Stimulated activated CD8-positive, alpha-beta memory T cell treated with anti-CD3 and anti-CD28 coated beads, Interleukin-4, amount 100 ng/mL, for 24 hours (primary cell): ENCODE results near the gene RAP1GDS1.
A peak's percentile ranks its signal among the peaks of the same experiment; 100 is the strongest.
"Not testable (repeated sequence)": the region's sequence is repeated elsewhere in the genome, so short reads cannot be mapped to it uniquely, and the experiment has no call there.

Experiments used
- DNase-seq: peaks from one replicate; pipeline ENCODE4 v3.0.0-alpha.2; 2020; ENCODE audit warnings: low read depth

RAP1GDS1 gene

GRCh38 chr4:98433691-98434090, 172.5 kb downstream of the RAP1GDS1 start:
- DNase-seq: no peak

GRCh38 chr4:98434816-98435215, 173.6 kb downstream of the RAP1GDS1 start:
- no peak for DNase-seq

- no peak for DNase-seq
These were observed 183.2 kb downstream of the RAP1GDS1 start for GRCh38 chr4:98444371-98444770.

GRCh38 chr4:98446499-98447375, 185.6 kb downstream of the RAP1GDS1 start:
- peak; percentile 45 for DNase-seq

GRCh38 chr4:98447648-98448047, 186.5 kb downstream of the RAP1GDS1 start:
- no peak for DNase-seq

GRCh38 chr4:98448908-98449307, 187.7 kb downstream of the RAP1GDS1 start:
- no peak for DNase-seq

- DNase-seq: no peak
These were observed 190.9 kb downstream of the RAP1GDS1 start for GRCh38 chr4:98452091-98452490.

- DNase-seq: not testable (repeated sequence)
These were observed 196.2 kb downstream of the RAP1GDS1 start for GRCh38 chr4:98457422-98457821.

GRCh38 chr4:98461121-98461865, 200.1 kb downstream of the RAP1GDS1 start:
- DNase-seq: not testable (repeated sequence)

GRCh38 chr4:98462487-98462886, 201.3 kb downstream of the RAP1GDS1 start:
- no peak for DNase-seq

GRCh38 chr4:98466868-98467599, 205.8 kb downstream of the RAP1GDS1 start:
- no peak for DNase-seq

GRCh38 chr4:98467627-98468072, 206.5 kb downstream of the RAP1GDS1 start:
- peak; percentile 40 for DNase-seq

GRCh38 chr4:98468709-98469108, 207.5 kb downstream of the RAP1GDS1 start:
- no peak for DNase-seq

GRCh38 chr4:98469771-98470170, 208.6 kb downstream of the RAP1GDS1 start:
- DNase-seq: no peak

- DNase-seq: no peak
These were observed 209.2 kb downstream of the RAP1GDS1 start for GRCh38 chr4:98470366-98470765.

- no peak for DNase-seq
These were observed 209.6 kb downstream of the RAP1GDS1 start for GRCh38 chr4:98470831-98471230.

GRCh38 chr4:98473046-98473445, 211.9 kb downstream of the RAP1GDS1 start:
- DNase-seq: no peak

- no peak for DNase-seq
These were observed 213.2 kb downstream of the RAP1GDS1 start for GRCh38 chr4:98474408-98474844.

GRCh38 chr4:98476891-98477290, 215.7 kb downstream of the RAP1GDS1 start:
- DNase-seq: no peak

- not testable (repeated sequence) for DNase-seq
These were observed 218.4 kb downstream of the RAP1GDS1 start for GRCh38 chr4:98479590-98479989.

GRCh38 chr4:98480535-98480934, 219.4 kb downstream of the RAP1GDS1 start:
- no peak for DNase-seq

GRCh38 chr4:98481167-98481566, 220.0 kb downstream of the RAP1GDS1 start:
- no peak for DNase-seq
